ENCODE results near the gene AGER.

DNA sequence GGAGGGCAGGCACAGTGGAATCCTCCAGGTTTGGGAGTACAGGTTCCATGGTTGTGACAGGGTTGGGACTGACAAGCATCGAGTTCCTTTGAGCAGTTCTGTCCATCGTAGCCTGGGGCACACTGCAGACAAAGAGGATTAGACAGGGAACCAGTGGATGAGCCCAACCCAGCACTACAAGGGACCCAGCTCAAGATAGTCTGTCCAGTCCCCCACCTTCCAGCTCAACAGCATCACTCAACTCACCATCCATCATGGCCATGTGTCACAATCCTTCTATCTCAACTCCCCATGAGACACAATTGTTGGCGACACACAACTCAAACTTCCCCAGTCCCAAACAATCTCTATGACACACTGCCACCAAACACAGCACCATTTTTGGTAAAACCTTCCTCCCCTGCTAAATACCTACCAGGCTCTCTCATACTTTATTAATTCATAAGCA is 20.2 kb upstream of the AGER start:
- TF ChIP-seq, protein P1, sequence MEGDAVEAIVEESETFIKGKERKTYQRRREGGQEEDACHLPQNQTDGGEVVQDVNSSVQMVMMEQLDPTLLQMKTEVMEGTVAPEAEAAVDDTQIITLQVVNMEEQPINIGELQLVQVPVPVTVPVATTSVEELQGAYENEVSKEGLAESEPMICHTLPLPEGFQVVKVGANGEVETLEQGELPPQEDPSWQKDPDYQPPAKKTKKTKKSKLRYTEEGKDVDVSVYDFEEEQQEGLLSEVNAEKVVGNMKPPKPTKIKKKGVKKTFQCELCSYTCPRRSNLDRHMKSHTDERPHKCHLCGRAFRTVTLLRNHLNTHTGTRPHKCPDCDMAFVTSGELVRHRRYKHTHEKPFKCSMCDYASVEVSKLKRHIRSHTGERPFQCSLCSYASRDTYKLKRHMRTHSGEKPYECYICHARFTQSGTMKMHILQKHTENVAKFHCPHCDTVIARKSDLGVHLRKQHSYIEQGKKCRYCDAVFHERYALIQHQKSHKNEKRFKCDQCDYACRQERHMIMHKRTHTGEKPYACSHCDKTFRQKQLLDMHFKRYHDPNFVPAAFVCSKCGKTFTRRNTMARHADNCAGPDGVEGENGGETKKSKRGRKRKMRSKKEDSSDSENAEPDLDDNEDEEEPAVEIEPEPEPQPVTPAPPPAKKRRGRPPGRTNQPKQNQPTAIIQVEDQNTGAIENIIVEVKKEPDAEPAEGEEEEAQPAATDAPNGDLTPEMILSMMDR (IDR thresholded peaks at IDR 0.05), result no peak
- no peak for TF ChIP-seq POLR2A (IDR thresholded peaks at IDR 0.05)
